ENCODE measurements around the gene PLXNB2. TPM values are rescaled to one million over a fixed set of nuclear protein-coding genes. Genes with fewer than 3 reads are reported as not detected.

The PLXNB2 gene
- total and polyA plus RNA-seq, 4 donors, result 41.1 to 97.3 (median 81.1) TPM

DNA sequence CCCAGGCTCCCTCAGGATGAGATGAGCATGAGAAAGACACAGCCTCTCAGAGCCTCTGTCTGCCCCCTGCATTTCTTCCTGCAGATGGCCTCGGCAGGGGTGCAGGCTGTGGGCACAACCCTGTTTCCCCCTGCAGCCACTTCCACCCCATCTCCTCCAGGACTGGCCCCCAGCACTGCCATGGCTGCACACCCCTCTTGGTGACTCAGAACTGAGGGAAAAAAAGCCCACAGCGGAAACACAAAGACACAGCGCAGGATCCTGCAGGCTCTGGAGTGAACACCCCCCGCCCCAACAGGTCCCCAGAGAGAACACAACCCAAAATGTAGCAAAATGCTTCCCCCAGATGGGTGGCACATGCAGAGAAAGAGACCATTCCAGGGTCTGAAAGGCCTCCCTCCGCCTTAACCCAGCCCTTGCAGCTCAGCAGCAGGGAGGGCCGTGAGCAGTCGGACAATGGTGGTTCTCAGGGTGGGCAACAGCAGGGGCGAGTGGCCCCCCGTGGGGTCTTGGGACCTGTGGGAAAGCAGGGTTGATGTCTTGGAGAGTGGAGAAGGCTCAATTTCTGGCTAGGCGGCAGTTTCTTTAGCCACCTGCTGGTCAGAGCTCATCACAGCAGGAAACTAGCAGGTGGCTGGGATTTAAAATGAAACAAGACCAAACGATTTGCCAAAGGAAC is 70.6 kb downstream of the PLXNB2 start:
- Histone ChIP-seq H3K27ac (ENCODE audit: low read depth, low read length) (no peak overlapping the region), H3K4me1 (ENCODE audit: control insufficient read depth, insufficient read depth, low read length) (peaks cover 14% of the 10 kb centered on the region), H3K27me3 (ENCODE audit: control insufficient read depth, insufficient read depth, low read length) (no peaks in the 10 kb centered on the region), H3K4me3 (ENCODE audit: low read depth, low read length) (no peak overlapping the region), H3K36me3 (ENCODE audit: control insufficient read depth, insufficient read depth, low read length) (peaks cover 79% of the 10 kb centered on the region), H3K9me3 (ENCODE audit: control insufficient read depth, insufficient read depth, low read length) (no peaks in the 10 kb centered on the region)
- 64% methylated on average over 10 of the region's 11 CpGs for WGBS (ENCODE audit: insufficient coverage)
- DNase-seq (ENCODE audit: low read depth in 4 of 6, low spot score in 6 of 6), result no peak

DNA sequence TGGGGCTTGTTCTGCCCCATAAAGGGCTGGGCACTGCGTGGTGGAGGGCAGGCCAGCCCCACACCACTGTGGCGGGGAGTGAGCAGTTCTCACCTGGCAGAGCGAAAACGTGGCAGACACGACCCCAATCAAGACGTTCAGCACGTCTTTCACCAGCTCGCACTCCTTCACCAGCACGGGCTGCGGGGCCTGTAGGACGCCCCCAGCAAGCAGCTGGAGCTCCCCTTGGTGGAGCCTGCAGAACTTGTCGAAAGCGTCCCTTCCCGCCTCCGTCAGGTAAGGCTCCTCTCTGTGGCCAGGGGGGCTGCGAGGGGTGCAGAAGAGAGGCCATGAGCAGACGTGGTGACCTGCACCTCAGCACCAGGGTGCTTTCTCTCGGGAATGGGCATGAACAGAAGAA is 74.2 kb downstream of the PLXNB2 start:
- no peaks in the 10 kb centered on the region for H3K4me1 ChIP-seq (ENCODE audit: control insufficient read depth, insufficient read depth, low read length)
- WGBS (ENCODE audit: insufficient coverage), result 95% methylated on average over 18 of the region's 18 CpGs
- H3K27ac ChIP-seq (ENCODE audit: low read depth, low read length), result no peak overlapping the region
- DNase-seq (ENCODE audit: low read depth in 4 of 6, low spot score in 6 of 6), result no peak
- no peaks in the 10 kb centered on the region for H3K9me3 ChIP-seq (ENCODE audit: control insufficient read depth, insufficient read depth, low read length)
- peaks cover 88% of the 10 kb centered on the region for H3K36me3 ChIP-seq (ENCODE audit: control insufficient read depth, insufficient read depth, low read length)
- H3K27me3 ChIP-seq (ENCODE audit: control insufficient read depth, insufficient read depth, low read length), result no peaks in the 10 kb centered on the region
- no peak overlapping the region for H3K4me3 ChIP-seq (ENCODE audit: low read depth, low read length)

DNA sequence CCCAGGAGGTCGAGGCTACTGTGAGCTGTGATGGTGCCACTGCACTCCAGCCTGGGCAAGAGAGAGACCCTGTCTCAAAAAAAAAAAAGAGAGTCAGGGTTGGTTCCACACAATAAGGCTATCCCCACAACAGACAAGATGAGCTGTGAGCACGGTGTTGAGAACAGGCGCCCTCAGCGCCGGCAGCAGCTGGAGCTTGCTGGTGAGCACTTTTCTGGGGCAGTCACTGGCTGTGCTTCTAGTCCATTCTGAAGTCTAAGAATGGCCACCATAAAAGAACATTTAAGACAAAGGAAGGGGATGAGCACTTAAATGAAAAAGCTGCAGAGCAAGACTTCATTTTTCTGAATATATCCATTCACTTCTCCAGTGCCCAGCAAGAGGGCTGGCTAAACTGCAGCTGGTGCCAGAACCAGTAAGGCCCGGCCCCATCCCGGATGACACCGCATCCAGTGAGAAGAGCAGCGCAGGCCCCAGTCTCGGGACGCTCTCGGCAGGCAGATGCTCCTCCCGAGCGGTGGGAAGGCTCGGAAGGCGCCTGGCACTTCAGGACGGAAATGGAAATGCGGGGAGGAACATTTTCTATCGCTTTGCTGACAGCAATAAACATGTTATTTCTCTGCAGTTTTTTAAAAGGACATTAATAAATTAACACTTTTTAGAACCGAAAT is 74.8 kb downstream of the PLXNB2 start:
- 80% methylated on average over 8 of the region's 20 CpGs for WGBS (ENCODE audit: insufficient coverage)
- no peaks in the 10 kb centered on the region for H3K27me3 ChIP-seq (ENCODE audit: control insufficient read depth, insufficient read depth, low read length)
- no peaks in the 10 kb centered on the region for H3K4me1 ChIP-seq (ENCODE audit: control insufficient read depth, insufficient read depth, low read length)
- DNase-seq (ENCODE audit: low read depth in 4 of 6, low spot score in 6 of 6), result no peak
- H3K4me3 ChIP-seq (ENCODE audit: low read depth, low read length), result no peak overlapping the region
- H3K36me3 ChIP-seq (ENCODE audit: control insufficient read depth, insufficient read depth, low read length), result peaks cover 88% of the 10 kb centered on the region
- H3K9me3 ChIP-seq (ENCODE audit: control insufficient read depth, insufficient read depth, low read length), result no peaks in the 10 kb centered on the region
- H3K27ac ChIP-seq (ENCODE audit: low read depth, low read length), result no peak overlapping the region

DNA sequence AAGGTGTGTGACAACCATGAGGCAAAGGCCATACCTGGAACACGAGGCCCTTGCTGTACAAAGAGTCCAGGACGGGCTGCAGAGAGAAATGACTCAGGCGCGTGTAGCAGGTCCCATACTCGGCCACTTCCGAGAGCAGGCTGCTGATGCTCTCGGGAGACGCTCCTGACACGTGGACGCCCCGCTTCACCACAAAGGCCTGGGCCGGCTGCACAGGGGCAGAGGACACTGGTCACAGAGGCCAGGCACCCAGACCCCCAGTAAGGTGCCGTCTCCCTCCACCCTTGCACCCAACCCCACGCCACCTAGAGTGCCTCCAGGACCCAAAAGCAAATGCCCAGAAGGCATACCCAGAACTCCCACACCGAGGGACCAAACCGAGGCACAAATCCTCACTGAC is 78.1 kb downstream of the PLXNB2 start:
- H3K9me3 ChIP-seq (ENCODE audit: control insufficient read depth, insufficient read depth, low read length), result no peaks in the 10 kb centered on the region
- no peak for DNase-seq (ENCODE audit: low read depth in 4 of 6, low spot score in 6 of 6)
- 97% methylated on average over 14 of the region's 16 CpGs for WGBS (ENCODE audit: insufficient coverage)

DNA sequence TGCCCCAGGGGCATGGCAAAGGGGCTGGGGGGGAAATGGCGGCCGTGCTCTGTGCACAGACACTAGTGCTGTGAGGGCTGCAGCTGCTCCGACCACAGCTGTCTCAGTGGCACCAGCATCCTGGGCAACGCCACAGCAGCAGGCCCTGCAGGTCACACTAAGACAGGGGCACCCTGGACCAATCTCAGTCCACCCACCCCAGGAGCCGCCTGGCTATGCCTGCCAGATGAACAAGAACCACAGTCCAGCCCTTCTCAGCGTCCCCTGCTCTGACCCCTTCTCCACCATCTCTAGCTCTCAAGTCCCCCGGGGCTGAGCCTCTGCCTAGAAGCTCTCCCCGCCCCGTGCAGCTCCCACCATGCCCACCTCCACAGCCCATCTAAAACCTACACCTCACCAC is 79.1 kb downstream of the PLXNB2 start:
- no peaks in the 10 kb centered on the region for H3K9me3 ChIP-seq (ENCODE audit: control insufficient read depth, insufficient read depth, low read length)
- H3K27me3 ChIP-seq (ENCODE audit: control insufficient read depth, insufficient read depth, low read length), result no peaks in the 10 kb centered on the region
- H3K4me1 ChIP-seq (ENCODE audit: control insufficient read depth, insufficient read depth, low read length), result no peaks in the 10 kb centered on the region
- no peak overlapping the region for H3K27ac ChIP-seq (ENCODE audit: low read depth, low read length)
- WGBS (ENCODE audit: insufficient coverage), result 95% methylated on average over 9 of the region's 9 CpGs
- DNase-seq (ENCODE audit: low read depth in 4 of 6, low spot score in 6 of 6), result no peak
- no peak overlapping the region for H3K4me3 ChIP-seq (ENCODE audit: low read depth, low read length)
- peaks cover 94% of the 10 kb centered on the region for H3K36me3 ChIP-seq (ENCODE audit: control insufficient read depth, insufficient read depth, low read length)

More for the DNA sequence above, 78.1 kb downstream of the PLXNB2 start:
- H3K4me1 ChIP-seq (ENCODE audit: control insufficient read depth, insufficient read depth, low read length), result no peaks in the 10 kb centered on the region
- no peak overlapping the region for H3K27ac ChIP-seq (ENCODE audit: low read depth, low read length)
- no peak overlapping the region for H3K4me3 ChIP-seq (ENCODE audit: low read depth, low read length)
- peaks cover 95% of the 10 kb centered on the region for H3K36me3 ChIP-seq (ENCODE audit: control insufficient read depth, insufficient read depth, low read length)
- no peaks in the 10 kb centered on the region for H3K27me3 ChIP-seq (ENCODE audit: control insufficient read depth, insufficient read depth, low read length)

DNA sequence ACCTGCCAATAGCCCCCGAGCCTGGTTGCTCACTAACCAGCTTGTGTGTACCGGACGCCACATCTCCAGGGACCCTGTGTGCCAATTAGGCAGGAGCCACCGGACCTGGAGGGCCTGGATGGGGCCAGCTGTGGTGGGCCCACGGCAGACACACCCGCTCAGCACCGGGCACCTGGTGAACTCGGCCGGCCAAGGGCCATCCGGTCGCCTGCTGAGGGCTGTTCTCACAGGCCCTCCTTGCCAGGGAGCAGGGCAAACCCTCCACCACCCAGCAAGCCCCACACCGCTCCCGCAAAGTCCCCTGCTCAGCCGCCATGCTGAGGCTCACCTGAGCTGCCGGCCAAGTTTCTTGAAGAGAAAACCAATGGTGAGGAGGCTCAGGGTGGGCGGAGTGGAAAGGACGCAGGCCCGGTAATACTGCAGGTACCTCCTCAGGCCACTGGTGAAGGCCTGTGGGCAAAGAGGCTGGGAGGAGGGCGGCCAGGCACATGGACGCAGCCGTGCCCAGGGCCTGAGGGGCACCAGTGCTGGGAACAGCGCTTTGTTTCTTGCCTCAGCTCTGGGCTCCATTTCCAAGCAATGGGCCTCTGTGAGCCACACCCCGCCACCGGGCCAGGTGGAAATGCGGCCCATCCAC is 79.7 kb downstream of the PLXNB2 start:
- Histone ChIP-seq H3K4me3 (ENCODE audit: low read depth, low read length) (no peak overlapping the region), H3K4me1 (ENCODE audit: control insufficient read depth, insufficient read depth, low read length) (no peaks in the 10 kb centered on the region), H3K27me3 (ENCODE audit: control insufficient read depth, insufficient read depth, low read length) (no peaks in the 10 kb centered on the region), H3K36me3 (ENCODE audit: control insufficient read depth, insufficient read depth, low read length) (peaks cover 94% of the 10 kb centered on the region), H3K27ac (ENCODE audit: low read depth, low read length) (no peak overlapping the region), H3K9me3 (ENCODE audit: control insufficient read depth, insufficient read depth, low read length) (no peaks in the 10 kb centered on the region)
- 90% methylated on average over 25 of the region's 25 CpGs for WGBS (ENCODE audit: insufficient coverage)
- DNase-seq (ENCODE audit: low read depth in 4 of 6, low spot score in 6 of 6), result no peak

DNA sequence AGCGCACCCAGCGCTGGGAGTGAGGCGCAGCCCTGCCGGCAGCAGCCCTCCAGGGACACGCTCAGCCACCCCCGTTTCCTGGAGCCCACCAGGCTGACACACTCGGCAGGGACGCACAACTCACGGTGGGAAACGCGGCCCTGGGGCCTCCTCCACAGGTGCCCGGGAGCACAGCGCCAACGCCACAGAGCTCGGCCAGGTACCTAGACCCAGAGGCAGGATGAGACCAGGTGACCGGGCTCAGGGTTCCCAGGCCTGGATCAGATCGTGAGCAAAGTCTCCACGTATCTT is 80.6 kb downstream of the PLXNB2 start:
- no peak overlapping the region for H3K4me3 ChIP-seq (ENCODE audit: low read depth, low read length)
- no peaks in the 10 kb centered on the region for H3K4me1 ChIP-seq (ENCODE audit: control insufficient read depth, insufficient read depth, low read length)
- H3K27ac ChIP-seq (ENCODE audit: low read depth, low read length), result no peak overlapping the region
- H3K36me3 ChIP-seq (ENCODE audit: control insufficient read depth, insufficient read depth, low read length), result peaks cover 94% of the 10 kb centered on the region
- DNase-seq (ENCODE audit: low read depth in 4 of 6, low spot score in 6 of 6), result no peak
- WGBS (ENCODE audit: insufficient coverage), result 93% methylated on average over 18 of the region's 18 CpGs
- H3K9me3 ChIP-seq (ENCODE audit: control insufficient read depth, insufficient read depth, low read length), result no peaks in the 10 kb centered on the region
- no peaks in the 10 kb centered on the region for H3K27me3 ChIP-seq (ENCODE audit: control insufficient read depth, insufficient read depth, low read length)

GRCh38 chr22:50226063-50226874 is 81.2 kb downstream of the PLXNB2 start:
- H3K4me3 ChIP-seq (ENCODE audit: low read depth, low read length), result no peak overlapping the region
- no peaks in the 10 kb centered on the region for H3K27me3 ChIP-seq (ENCODE audit: control insufficient read depth, insufficient read depth, low read length)
- H3K36me3 ChIP-seq (ENCODE audit: control insufficient read depth, insufficient read depth, low read length), result peaks cover 97% of the 10 kb centered on the region
- no peaks in the 10 kb centered on the region for H3K4me1 ChIP-seq (ENCODE audit: control insufficient read depth, insufficient read depth, low read length)
- DNase-seq (ENCODE audit: low read depth in 4 of 6, low spot score in 6 of 6), result no peak
- 92% methylated on average over 27 of the region's 31 CpGs for WGBS (ENCODE audit: insufficient coverage)
- no peaks in the 10 kb centered on the region for H3K9me3 ChIP-seq (ENCODE audit: control insufficient read depth, insufficient read depth, low read length)
- H3K27ac ChIP-seq (ENCODE audit: low read depth, low read length), result no peak overlapping the region

- DNase-seq (ENCODE audit: low read depth in 4 of 6, low spot score in 6 of 6), result no peak
- Histone ChIP-seq H3K36me3 (ENCODE audit: control insufficient read depth, insufficient read depth, low read length) (peaks cover 98% of the 10 kb centered on the region), H3K4me3 (ENCODE audit: low read depth, low read length) (no peak overlapping the region), H3K27ac (ENCODE audit: low read depth, low read length) (no peak overlapping the region), H3K4me1 (ENCODE audit: control insufficient read depth, insufficient read depth, low read length) (no peaks in the 10 kb centered on the region), H3K27me3 (ENCODE audit: control insufficient read depth, insufficient read depth, low read length) (no peaks in the 10 kb centered on the region), H3K9me3 (ENCODE audit: control insufficient read depth, insufficient read depth, low read length) (no peaks in the 10 kb centered on the region)
- WGBS (ENCODE audit: insufficient coverage), result 81% methylated on average over 23 of the region's 24 CpGs
These were observed 82.1 kb downstream of the PLXNB2 start for GRCh38 chr22:50225200-50225969.
